Subcutaneous adipose tissue (tissue), 4 donors: ENCODE measurements around the gene OFD1. TPM values are rescaled to one million over a fixed set of nuclear protein-coding genes. Genes with fewer than 3 reads are reported as not detected.

Experiments
- CTCF ChIP-seq: fragments of 450-650 bp; IDR thresholded peaks from one replicate; pipeline ENCODE4 v1.5.1; 2016; ENCODE audit warnings: low read depth, mild to moderate bottlenecking, control low read depth, antibody characterized with exemption, moderate library complexity
- total RNA-seq, 4 donors: library from RNA; depleted of rRNA; stranded (reverse); fragments of >200 nt; gene quantifications; one replicate each; pipeline ENCODE4 v1.1.0, GENCODE V29; 2016

Gene OFD1
- total RNA-seq, 4 donors from 2014 or later, result 12.6 to 17.9 (median 14.9) TPM

DNA sequence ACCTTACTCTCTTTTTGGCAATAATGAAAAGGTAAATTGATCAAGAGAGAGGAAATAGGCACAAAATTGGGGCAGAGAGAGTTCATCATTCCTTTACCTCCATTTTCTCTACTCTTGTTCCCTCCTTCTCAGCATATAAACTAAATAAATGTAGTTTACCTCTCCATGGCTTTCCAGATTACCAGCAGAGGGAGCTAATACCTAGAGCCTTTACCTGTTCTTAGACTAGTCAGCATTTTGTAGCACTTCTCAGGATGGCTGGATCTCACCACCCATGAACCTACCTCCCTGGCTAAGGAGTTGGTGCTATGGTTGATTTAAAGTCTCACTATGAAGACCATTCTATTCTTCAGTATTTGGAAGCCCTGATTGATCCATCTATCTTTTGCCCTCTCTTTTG is 15.7 kb downstream of the OFD1 start:
- no peak for TF ChIP-seq CTCF

DNA sequence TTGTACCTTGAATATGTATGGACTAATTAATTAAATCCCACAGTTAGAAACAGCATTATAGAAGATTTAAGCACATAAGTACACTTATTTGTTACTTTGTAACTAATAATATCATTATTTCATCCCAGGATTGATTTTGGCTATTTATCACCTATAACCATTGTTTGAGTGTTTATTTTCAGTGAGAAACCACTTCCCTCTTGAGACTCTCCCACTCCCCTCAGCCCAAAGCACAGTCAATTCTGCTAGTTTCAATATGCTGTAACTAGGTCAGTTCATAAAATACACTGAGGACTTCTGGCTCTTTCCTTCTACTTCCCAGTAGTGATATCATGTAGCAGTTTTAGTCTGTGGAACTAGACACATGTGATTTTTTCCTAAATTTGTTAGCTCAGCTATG is 16.3 kb downstream of the OFD1 start:
- no peak for TF ChIP-seq CTCF

DNA sequence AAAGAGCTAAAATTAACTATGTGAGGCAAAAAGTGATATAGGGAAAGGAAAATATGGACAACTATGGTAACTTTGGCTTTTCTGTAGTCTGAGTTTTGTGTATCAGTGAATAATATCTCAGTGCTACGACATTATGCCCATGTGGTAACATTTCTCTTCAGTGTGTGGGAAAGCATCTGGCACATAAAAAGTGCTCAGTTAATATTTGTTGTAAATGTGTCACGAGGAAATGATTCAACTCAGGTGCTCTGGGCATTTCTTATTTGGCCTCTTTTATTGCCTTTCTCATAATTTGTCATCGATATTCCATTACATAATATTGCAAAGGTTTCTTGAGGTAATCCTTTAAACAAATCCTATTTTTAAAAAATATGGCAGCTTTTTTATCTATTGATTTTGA is 17.6 kb downstream of the OFD1 start:
- no peak for TF ChIP-seq CTCF

- no peak for TF ChIP-seq CTCF
Observed at GRCh38 chrX:13752646-13753045, 18.1 kb downstream of the OFD1 start.

- no peak for TF ChIP-seq CTCF
Observed at GRCh38 chrX:13754765-13755164, 20.2 kb downstream of the OFD1 start.

GRCh38 chrX:13755254-13755653 is 20.7 kb downstream of the OFD1 start:
- TF ChIP-seq CTCF, result no peak

DNA sequence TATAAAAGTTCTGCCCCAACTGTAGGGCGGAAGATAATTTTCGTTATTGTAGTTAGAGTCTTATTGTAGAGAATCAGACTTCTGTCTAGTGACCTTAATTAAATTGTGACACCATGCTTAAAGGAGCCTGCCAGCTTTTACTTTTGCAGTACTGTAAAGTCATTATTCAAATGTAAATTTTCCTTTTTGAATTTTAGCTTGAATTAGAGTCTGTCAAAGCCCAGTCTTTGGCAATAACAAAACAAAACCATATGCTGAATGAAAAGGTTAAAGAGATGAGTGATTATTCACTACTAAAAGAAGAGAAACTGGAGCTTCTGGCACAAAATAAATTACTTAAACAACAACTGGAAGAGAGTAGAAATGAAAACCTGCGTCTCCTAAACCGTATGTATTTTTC is 21.8 kb downstream of the OFD1 start:
- no peak for TF ChIP-seq CTCF

DNA sequence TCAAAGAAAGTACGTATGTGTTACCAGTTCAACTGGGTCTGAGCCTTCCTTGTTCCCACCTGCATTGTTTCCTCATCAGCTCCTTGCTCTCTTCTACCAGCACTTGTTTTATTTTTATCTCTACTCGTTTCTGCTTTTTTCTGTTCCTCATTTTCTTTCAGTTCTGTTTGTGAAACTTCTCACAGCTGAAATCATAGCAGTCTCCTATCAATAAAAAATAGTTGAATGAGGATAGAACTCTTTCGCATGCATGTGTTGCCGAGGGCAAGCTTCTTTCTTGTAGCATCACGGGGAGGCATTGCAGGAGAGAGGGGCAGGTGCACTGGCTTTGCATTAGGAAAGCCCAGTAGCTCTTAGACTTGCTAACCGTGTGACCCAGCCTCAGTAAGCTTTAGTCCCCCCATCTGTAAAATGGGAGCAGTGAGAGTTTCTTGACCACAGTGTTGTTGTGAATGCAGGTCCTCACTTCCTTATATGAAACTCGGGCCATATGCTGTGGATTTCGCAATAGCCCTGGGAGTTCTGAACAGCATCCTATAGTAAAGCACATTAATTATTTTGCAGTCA is 24.7 kb downstream of the OFD1 start:
- no peak for TF ChIP-seq CTCF
